ENCODE results near the gene FCRL2.

DNA sequence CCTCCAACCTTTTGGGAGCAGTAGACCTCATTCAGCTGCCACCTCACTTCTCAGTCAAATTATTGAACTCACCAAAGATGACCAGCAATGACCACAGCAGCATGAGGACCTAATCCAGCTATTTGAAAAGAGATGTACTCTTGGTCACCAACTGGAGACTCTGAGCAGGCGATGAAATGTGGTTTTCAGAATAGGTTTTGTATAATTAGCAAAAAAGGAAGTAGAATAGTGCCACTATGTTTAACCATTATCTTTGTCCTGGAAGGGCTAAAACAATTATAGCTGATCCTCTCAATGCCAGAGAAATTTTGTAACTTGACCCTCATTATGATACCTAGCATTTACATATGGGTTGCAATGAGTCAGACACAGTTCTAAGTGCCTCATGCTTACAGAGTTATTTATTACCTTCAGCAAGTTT, at the start of gene FCRL2:
- TF ChIP-seq, protein P1, sequence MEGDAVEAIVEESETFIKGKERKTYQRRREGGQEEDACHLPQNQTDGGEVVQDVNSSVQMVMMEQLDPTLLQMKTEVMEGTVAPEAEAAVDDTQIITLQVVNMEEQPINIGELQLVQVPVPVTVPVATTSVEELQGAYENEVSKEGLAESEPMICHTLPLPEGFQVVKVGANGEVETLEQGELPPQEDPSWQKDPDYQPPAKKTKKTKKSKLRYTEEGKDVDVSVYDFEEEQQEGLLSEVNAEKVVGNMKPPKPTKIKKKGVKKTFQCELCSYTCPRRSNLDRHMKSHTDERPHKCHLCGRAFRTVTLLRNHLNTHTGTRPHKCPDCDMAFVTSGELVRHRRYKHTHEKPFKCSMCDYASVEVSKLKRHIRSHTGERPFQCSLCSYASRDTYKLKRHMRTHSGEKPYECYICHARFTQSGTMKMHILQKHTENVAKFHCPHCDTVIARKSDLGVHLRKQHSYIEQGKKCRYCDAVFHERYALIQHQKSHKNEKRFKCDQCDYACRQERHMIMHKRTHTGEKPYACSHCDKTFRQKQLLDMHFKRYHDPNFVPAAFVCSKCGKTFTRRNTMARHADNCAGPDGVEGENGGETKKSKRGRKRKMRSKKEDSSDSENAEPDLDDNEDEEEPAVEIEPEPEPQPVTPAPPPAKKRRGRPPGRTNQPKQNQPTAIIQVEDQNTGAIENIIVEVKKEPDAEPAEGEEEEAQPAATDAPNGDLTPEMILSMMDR (conservative IDR thresholded peaks at IDR 0.05) = no peak
- no peak for TF ChIP-seq EZH2 (IDR thresholded peaks at IDR 0.05; ENCODE audit: low read depth)
